K562 (cell line): ENCODE measurements around the gene IDH2. TPM values are rescaled to one million over a fixed set of nuclear protein-coding genes. Genes with fewer than 3 reads are reported as not detected.
A peak's percentile ranks its signal among the peaks of the same experiment; 100 is the strongest.

Experiments
- BMI1 ChIP-seq: fragments of 150-350 bp; IDR thresholded peaks from 2 replicates; pipeline ENCODE4 v1.6.1; 2014; ENCODE audit warnings: low read length
- FOXA3 ChIP-seq, 2 experiments: fragments of 450-650 bp in 1 of 2; sonication (generic) in 1 of 2; formaldehyde crosslinking; IDR thresholded peaks in 1 of 2; conservative IDR thresholded peaks in 1 of 2; 2 replicates each; pipeline versions ENCODE4 v1.4.0 to v1.8.0; 2020 to 2022; ENCODE audit warnings: mild to moderate bottlenecking in 2 of 2, missing genetic modification reagents in 1 of 2
- HES1 ChIP-seq: fragments of 450-650 bp; IDR thresholded peaks from 2 replicates; pipeline ENCODE4 v1.6.1; 2016; ENCODE audit warnings: low read depth, mild to moderate bottlenecking, moderate library complexity
- JUNB ChIP-seq: fragments of 450-650 bp; formaldehyde crosslinking; conservative IDR thresholded peaks from 2 replicates; pipeline ENCODE4 v1.4.0; 2020; ENCODE audit warnings: mild to moderate bottlenecking
- MEF2A ChIP-seq: IDR thresholded peaks from 2 replicates; pipeline ENCODE4 v1.6.1; 2011; ENCODE audit warnings: low read depth, mild to moderate bottlenecking, low read length, moderate library complexity; ENCODE audit not compliant: control insufficient read depth
- MEIS2 ChIP-seq: fragments of 450-650 bp; IDR thresholded peaks from 2 replicates; pipeline ENCODE4 v1.6.1; 2014; ENCODE audit warnings: mild to moderate bottlenecking; ENCODE audit not compliant: partially characterized antibody
- TSC22D4 ChIP-seq: fragments of 450-650 bp; IDR thresholded peaks from 2 replicates; pipeline ENCODE4 v1.6.1; 2016; ENCODE audit warnings: missing genetic modification characterization, missing biosample characterization, control low read depth
- ZNF41 ChIP-seq: fragments of 250-450 bp; sonication (Bioruptor Pico); conservative IDR thresholded peaks from 2 replicates; pipeline ENCODE4 v1.4.0; 2020; ENCODE audit warnings: mild to moderate bottlenecking
- ZNF766 ChIP-seq: fragments of 200-800 bp; sonication (Bioruptor generic); conservative IDR thresholded peaks from 2 replicates; pipeline ENCODE4 v1.6.1; 2016; ENCODE audit warnings: missing genetic modification characterization, missing compliant biosample characterization
- polyA plus RNA-seq, 8 experiments: library from polyadenylated mRNA; depleted of rRNA in 4 of 8; stranded (reverse) in 5 of 8; unstranded in 3 of 8; fragments of >200 nt; fragmentation: Nextera tagmentation in 2 of 8; fragmentation: Illumina TruSeq in 1 of 8; extraction: Ambion mirVana in 2 of 8; extraction: Trizol in 1 of 8; gene quantifications; 2 replicates each; pipeline versions ENCODE4 v1.2.1 to v1.2.3, GENCODE V29; 2011 to 2014; ENCODE audit warnings: inconsistent platforms in 1 of 8, missing spikeins in 1 of 8
- total RNA-seq, 7 experiments: library from RNA; depleted of rRNA in 6 of 7; stranded (reverse); fragments of >200 nt in 6 of 7; fragmentation: Illumina TruSeq in 2 of 7; extraction: Trizol in 2 of 7; gene quantifications; 2 replicates each; pipeline versions ENCODE4 v1.2.1 to v1.2.3, GENCODE V29; 2011 to 2021; ENCODE audit warnings: low replicate concordance in 1 of 7
- TF ChIP-seq, protein P1 (sequence below): fragments of 200-600 bp; sonication (generic); IDR thresholded peaks from one replicate; pipeline ENCODE4 v1.6.1; 2012; ENCODE audit warnings: mild to moderate bottlenecking, low read depth, low read length, inconsistent platforms
- TF ChIP-seq, protein P2 (sequence below): fragments of 250-450 bp; sonication (Bioruptor Pico); IDR thresholded peaks from 2 replicates; pipeline ENCODE4 v1.5.0; 2021; ENCODE audit warnings: mild to moderate bottlenecking, borderline replicate concordance
- TF ChIP-seq, protein P3 (sequence below): fragments of 450-650 bp; conservative IDR thresholded peaks from 2 replicates; pipeline ENCODE4 v1.6.1; 2016; ENCODE audit warnings: missing genetic modification characterization, low read depth, mild to moderate bottlenecking, missing compliant biosample characterization, moderate library complexity

Gene IDH2
- total and polyA plus RNA-seq, 9 of the 15 experiments (the other 6 are each of a cell fraction or from before 2014, with no cell fraction given) = 0.70 to 99.9 (median 59.2) TPM

DNA sequence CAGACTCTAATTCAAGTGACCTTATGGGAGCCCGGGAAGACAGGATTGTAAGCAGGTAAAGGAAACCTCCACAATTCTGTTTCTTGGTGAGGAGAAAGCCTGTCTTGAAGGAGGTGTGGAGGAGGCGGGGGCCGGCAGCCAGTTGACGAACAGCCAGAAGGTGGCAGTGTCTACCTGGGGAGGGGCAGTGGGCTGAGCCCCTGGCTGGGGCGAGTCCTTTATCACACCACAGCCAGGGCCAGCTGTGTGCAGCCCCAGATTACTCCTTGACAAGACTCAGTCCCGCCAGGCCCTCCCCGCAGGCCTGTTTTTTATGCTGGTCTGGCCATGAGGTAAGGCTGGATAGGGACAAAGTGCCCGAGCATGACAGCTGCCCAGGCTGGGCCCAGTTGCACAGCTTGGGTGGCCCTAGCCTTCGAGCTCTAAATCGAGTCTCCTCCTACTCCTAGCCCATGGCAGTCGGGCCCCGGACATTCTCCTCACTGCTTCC, 40.9 kb upstream of the IDH2 start (continued):
- TF ChIP-seq, protein P1, sequence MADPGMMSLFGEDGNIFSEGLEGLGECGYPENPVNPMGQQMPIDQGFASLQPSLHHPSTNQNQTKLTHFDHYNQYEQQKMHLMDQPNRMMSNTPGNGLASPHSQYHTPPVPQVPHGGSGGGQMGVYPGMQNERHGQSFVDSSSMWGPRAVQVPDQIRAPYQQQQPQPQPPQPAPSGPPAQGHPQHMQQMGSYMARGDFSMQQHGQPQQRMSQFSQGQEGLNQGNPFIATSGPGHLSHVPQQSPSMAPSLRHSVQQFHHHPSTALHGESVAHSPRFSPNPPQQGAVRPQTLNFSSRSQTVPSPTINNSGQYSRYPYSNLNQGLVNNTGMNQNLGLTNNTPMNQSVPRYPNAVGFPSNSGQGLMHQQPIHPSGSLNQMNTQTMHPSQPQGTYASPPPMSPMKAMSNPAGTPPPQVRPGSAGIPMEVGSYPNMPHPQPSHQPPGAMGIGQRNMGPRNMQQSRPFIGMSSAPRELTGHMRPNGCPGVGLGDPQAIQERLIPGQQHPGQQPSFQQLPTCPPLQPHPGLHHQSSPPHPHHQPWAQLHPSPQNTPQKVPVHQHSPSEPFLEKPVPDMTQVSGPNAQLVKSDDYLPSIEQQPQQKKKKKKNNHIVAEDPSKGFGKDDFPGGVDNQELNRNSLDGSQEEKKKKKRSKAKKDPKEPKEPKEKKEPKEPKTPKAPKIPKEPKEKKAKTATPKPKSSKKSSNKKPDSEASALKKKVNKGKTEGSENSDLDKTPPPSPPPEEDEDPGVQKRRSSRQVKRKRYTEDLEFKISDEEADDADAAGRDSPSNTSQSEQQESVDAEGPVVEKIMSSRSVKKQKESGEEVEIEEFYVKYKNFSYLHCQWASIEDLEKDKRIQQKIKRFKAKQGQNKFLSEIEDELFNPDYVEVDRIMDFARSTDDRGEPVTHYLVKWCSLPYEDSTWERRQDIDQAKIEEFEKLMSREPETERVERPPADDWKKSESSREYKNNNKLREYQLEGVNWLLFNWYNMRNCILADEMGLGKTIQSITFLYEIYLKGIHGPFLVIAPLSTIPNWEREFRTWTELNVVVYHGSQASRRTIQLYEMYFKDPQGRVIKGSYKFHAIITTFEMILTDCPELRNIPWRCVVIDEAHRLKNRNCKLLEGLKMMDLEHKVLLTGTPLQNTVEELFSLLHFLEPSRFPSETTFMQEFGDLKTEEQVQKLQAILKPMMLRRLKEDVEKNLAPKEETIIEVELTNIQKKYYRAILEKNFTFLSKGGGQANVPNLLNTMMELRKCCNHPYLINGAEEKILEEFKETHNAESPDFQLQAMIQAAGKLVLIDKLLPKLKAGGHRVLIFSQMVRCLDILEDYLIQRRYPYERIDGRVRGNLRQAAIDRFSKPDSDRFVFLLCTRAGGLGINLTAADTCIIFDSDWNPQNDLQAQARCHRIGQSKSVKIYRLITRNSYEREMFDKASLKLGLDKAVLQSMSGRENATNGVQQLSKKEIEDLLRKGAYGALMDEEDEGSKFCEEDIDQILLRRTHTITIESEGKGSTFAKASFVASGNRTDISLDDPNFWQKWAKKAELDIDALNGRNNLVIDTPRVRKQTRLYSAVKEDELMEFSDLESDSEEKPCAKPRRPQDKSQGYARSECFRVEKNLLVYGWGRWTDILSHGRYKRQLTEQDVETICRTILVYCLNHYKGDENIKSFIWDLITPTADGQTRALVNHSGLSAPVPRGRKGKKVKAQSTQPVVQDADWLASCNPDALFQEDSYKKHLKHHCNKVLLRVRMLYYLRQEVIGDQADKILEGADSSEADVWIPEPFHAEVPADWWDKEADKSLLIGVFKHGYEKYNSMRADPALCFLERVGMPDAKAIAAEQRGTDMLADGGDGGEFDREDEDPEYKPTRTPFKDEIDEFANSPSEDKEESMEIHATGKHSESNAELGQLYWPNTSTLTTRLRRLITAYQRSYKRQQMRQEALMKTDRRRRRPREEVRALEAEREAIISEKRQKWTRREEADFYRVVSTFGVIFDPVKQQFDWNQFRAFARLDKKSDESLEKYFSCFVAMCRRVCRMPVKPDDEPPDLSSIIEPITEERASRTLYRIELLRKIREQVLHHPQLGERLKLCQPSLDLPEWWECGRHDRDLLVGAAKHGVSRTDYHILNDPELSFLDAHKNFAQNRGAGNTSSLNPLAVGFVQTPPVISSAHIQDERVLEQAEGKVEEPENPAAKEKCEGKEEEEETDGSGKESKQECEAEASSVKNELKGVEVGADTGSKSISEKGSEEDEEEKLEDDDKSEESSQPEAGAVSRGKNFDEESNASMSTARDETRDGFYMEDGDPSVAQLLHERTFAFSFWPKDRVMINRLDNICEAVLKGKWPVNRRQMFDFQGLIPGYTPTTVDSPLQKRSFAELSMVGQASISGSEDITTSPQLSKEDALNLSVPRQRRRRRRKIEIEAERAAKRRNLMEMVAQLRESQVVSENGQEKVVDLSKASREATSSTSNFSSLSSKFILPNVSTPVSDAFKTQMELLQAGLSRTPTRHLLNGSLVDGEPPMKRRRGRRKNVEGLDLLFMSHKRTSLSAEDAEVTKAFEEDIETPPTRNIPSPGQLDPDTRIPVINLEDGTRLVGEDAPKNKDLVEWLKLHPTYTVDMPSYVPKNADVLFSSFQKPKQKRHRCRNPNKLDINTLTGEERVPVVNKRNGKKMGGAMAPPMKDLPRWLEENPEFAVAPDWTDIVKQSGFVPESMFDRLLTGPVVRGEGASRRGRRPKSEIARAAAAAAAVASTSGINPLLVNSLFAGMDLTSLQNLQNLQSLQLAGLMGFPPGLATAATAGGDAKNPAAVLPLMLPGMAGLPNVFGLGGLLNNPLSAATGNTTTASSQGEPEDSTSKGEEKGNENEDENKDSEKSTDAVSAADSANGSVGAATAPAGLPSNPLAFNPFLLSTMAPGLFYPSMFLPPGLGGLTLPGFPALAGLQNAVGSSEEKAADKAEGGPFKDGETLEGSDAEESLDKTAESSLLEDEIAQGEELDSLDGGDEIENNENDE = no peak
- TF ChIP-seq MEF2A (no peak), ZNF41 (no peak), FOXA3 (CRISPR knock-in tag; conservative IDR thresholded peaks at IDR 0.05 in 1 of 2, IDR thresholded peaks at IDR 0.05 in 1 of 2) (no peak), MEIS2 (no peak), ZNF766 (0 out of 2 replicates have a peak, but pooled peaks have one; percentile 55), HES1 (no peak), TSC22D4 (tag) (no peak), JUNB (CRISPR knock-in tag) (no peak), BMI1 (no peak)
- TF ChIP-seq, protein P2, sequence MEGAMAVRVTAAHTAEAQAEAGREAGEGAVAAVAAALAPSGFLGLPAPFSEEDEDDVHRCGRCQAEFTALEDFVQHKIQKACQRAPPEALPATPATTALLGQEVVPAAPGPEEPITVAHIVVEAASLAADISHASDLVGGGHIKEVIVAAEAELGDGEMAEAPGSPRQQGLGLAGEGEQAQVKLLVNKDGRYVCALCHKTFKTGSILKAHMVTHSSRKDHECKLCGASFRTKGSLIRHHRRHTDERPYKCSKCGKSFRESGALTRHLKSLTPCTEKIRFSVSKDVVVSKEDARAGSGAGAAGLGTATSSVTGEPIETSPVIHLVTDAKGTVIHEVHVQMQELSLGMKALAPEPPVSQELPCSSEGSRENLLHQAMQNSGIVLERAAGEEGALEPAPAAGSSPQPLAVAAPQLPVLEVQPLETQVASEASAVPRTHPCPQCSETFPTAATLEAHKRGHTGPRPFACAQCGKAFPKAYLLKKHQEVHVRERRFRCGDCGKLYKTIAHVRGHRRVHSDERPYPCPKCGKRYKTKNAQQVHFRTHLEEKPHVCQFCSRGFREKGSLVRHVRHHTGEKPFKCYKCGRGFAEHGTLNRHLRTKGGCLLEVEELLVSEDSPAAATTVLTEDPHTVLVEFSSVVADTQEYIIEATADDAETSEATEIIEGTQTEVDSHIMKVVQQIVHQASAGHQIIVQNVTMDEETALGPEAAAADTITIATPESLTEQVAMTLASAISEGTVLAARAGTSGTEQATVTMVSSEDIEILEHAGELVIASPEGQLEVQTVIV = no peak
- TF ChIP-seq, protein P3, sequence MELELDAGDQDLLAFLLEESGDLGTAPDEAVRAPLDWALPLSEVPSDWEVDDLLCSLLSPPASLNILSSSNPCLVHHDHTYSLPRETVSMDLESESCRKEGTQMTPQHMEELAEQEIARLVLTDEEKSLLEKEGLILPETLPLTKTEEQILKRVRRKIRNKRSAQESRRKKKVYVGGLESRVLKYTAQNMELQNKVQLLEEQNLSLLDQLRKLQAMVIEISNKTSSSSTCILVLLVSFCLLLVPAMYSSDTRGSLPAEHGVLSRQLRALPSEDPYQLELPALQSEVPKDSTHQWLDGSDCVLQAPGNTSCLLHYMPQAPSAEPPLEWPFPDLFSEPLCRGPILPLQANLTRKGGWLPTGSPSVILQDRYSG (tag) = 0 out of 2 replicates have a peak, but pooled peaks have one; percentile 62
